ENCODE measurements around the gene OR1D5. TPM values are rescaled to one million over a fixed set of nuclear protein-coding genes. Genes with fewer than 3 reads are reported as not detected.
A peak's percentile ranks its signal among the peaks of the same experiment; 100 is the strongest.

OR1D5 gene
- total RNA-seq, 1 donor from 2014 or later, result not detected

GRCh38 chr17:3046753-3047152, 16.7 kb downstream of the OR1D5 start:
- no peak for FAIRE-seq
- Histone ChIP-seq H3K27me3 (ENCODE audit: control insufficient read depth, insufficient read depth, low read length) (no peaks in the 10 kb centered on the region), H3K4me3 (ENCODE audit: low read depth, low read length) (no peak overlapping the region), H3K36me3 (ENCODE audit: control insufficient read depth, insufficient read depth, low read length) (no peaks in the 10 kb centered on the region)
- no peak for TF ChIP-seq CTCF (IDR thresholded peaks at IDR 0.05; ENCODE audit: insufficient read depth, low read length, severe bottlenecking)
- DNase-seq (ENCODE audit: low read depth), result no peak

GRCh38 chr17:3043737-3044365, 19.6 kb downstream of the OR1D5 start:
- DNase-seq (ENCODE audit: low read depth), result no peak
- no peaks in the 10 kb centered on the region for H3K36me3 ChIP-seq (ENCODE audit: control insufficient read depth, insufficient read depth, low read length)
- no peaks in the 10 kb centered on the region for H3K27me3 ChIP-seq (ENCODE audit: control insufficient read depth, insufficient read depth, low read length)
- TF ChIP-seq CTCF (IDR thresholded peaks at IDR 0.05; ENCODE audit: insufficient read depth, low read length, severe bottlenecking), result no peak
- FAIRE-seq, result no peak
- no peak overlapping the region for H3K4me3 ChIP-seq (ENCODE audit: low read depth, low read length)

- FAIRE-seq, result no peak
- Histone ChIP-seq H3K4me3 (ENCODE audit: low read depth, low read length) (no peak overlapping the region), H3K36me3 (ENCODE audit: control insufficient read depth, insufficient read depth, low read length) (no peaks in the 10 kb centered on the region), H3K27me3 (ENCODE audit: control insufficient read depth, insufficient read depth, low read length) (no peaks in the 10 kb centered on the region)
- TF ChIP-seq CTCF (IDR thresholded peaks at IDR 0.05; ENCODE audit: insufficient read depth, low read length, severe bottlenecking), result no peak
- DNase-seq (ENCODE audit: low read depth), result no peak
Observed at GRCh38 chr17:3040882-3041281, 22.5 kb downstream of the OR1D5 start.

- DNase-seq (ENCODE audit: low read depth) (no peak), FAIRE-seq (no peak)
- no peak for TF ChIP-seq CTCF (IDR thresholded peaks at IDR 0.05; ENCODE audit: insufficient read depth, low read length, severe bottlenecking)
- Histone ChIP-seq H3K27me3 (ENCODE audit: control insufficient read depth, insufficient read depth, low read length) (no peaks in the 10 kb centered on the region), H3K4me3 (ENCODE audit: low read depth, low read length) (no peak overlapping the region), H3K36me3 (ENCODE audit: control insufficient read depth, insufficient read depth, low read length) (no peaks in the 10 kb centered on the region)
Observed at GRCh38 chr17:3039736-3040135, 23.7 kb downstream of the OR1D5 start.

GRCh38 chr17:3038941-3039340, 24.5 kb downstream of the OR1D5 start:
- no peak overlapping the region for H3K4me3 ChIP-seq (ENCODE audit: low read depth, low read length)
- DNase-seq (ENCODE audit: low read depth), result no peak
- no peaks in the 10 kb centered on the region for H3K36me3 ChIP-seq (ENCODE audit: control insufficient read depth, insufficient read depth, low read length)
- no peak for FAIRE-seq
- no peaks in the 10 kb centered on the region for H3K27me3 ChIP-seq (ENCODE audit: control insufficient read depth, insufficient read depth, low read length)
- TF ChIP-seq CTCF (IDR thresholded peaks at IDR 0.05; ENCODE audit: insufficient read depth, low read length, severe bottlenecking), result peak; percentile 2

- no peak for TF ChIP-seq CTCF (IDR thresholded peaks at IDR 0.05; ENCODE audit: insufficient read depth, low read length, severe bottlenecking)
- FAIRE-seq, result no peak
- H3K4me3 ChIP-seq (ENCODE audit: low read depth, low read length), result no peak overlapping the region
- no peak for DNase-seq (ENCODE audit: low read depth)
- H3K36me3 ChIP-seq (ENCODE audit: control insufficient read depth, insufficient read depth, low read length), result no peaks in the 10 kb centered on the region
- no peaks in the 10 kb centered on the region for H3K27me3 ChIP-seq (ENCODE audit: control insufficient read depth, insufficient read depth, low read length)
Observed at GRCh38 chr17:3037259-3037658, 26.1 kb downstream of the OR1D5 start.
